ENCODE measurements around the gene NINL.

DNA sequence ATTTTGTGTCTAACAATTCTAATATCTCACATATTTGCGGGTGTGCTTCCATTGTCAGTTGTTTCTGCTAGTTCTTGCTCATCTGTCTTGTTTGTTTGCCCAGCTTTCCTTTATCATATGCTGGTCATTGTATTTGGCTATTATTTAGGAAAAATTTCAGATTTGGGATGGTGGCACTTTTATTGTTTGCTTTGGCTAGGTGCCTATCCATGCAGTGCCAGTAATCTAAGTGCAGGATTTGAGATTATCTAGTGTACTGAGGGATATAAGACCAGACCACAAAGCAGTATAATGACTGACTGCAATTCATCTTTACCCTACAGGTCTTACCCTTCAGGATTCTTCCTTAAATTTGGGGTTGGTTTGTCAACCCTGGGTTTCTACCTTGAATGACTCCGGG, 63.9 kb downstream of the NINL start:
- TF ChIP-seq, protein P1, sequence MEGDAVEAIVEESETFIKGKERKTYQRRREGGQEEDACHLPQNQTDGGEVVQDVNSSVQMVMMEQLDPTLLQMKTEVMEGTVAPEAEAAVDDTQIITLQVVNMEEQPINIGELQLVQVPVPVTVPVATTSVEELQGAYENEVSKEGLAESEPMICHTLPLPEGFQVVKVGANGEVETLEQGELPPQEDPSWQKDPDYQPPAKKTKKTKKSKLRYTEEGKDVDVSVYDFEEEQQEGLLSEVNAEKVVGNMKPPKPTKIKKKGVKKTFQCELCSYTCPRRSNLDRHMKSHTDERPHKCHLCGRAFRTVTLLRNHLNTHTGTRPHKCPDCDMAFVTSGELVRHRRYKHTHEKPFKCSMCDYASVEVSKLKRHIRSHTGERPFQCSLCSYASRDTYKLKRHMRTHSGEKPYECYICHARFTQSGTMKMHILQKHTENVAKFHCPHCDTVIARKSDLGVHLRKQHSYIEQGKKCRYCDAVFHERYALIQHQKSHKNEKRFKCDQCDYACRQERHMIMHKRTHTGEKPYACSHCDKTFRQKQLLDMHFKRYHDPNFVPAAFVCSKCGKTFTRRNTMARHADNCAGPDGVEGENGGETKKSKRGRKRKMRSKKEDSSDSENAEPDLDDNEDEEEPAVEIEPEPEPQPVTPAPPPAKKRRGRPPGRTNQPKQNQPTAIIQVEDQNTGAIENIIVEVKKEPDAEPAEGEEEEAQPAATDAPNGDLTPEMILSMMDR (IDR thresholded peaks at IDR 0.05; ENCODE audit: control extremely low read depth in 1 of 3, insufficient read depth in 1 of 3, low read depth in 1 of 3, low read length in 3 of 3): no peak
- TF ChIP-seq NANOG (IDR thresholded peaks at IDR 0.05; ENCODE audit: insufficient read depth, low read depth, low read length, poor library complexity, severe bottlenecking): no peak
